H1 (cell line): Measurements from ENCODE around the gene KLF7. TPM values are rescaled to one million over a fixed set of nuclear protein-coding genes. Genes with fewer than 3 reads are reported as not detected.

Experiments used
- CTCF ChIA-PET: fragments of 300-600 bp; sonication (Branson Sonifier 250); formaldehyde crosslinking; loops from one replicate; lab custom pipeline; 2021; ENCODE audit not compliant: partially characterized antibody; lab: Charles Lee
- POLR2A ChIA-PET: fragments of 300-600 bp; sonication (Branson Sonifier 250); formaldehyde crosslinking; loops from one replicate; lab custom pipeline; 2021; ENCODE audit warnings: inconsistent platforms; ENCODE audit not compliant: partially characterized antibody; lab: Charles Lee
- DNase-seq, 2 experiments: peaks; one replicate each; pipeline versions ENCODE4 v3.0.0 to v3.0.0-alpha.2; 2010 to 2022; ENCODE audit warnings: low spot score in 2 of 2, low read depth in 1 of 2, mixed read lengths in 1 of 2
- FAIRE-seq: peaks from 2 replicates; lab custom pipeline; 2011; peaks lifted over from hg19 to GRCh38; lab: Jason Lieb, UNC
- H2AFZ ChIP-seq: 2 replicates; pipeline ENCODE4 v1.8.1; 2012; ENCODE audit warnings: low read length, inconsistent platforms
- H2AK5ac ChIP-seq: 2 replicates; pipeline ENCODE4 v1.6.1; 2013; ENCODE audit warnings: low read depth, low read length
- H2BK120ac ChIP-seq: replicated peaks from 2 replicates; pipeline ENCODE3; 2013; ENCODE audit warnings: low read depth, low read length, inconsistent platforms
- H2BK12ac ChIP-seq: 2 replicates; pipeline ENCODE4 v1.6.1; 2013; ENCODE audit warnings: low read depth, low read length
- H2BK15ac ChIP-seq: 2 replicates; pipeline ENCODE4 v1.6.1; 2013; ENCODE audit warnings: low read length
- H2BK20ac ChIP-seq: 2 replicates; pipeline ENCODE4 v1.6.1; 2013; ENCODE audit warnings: low read length
- H2BK5ac ChIP-seq: 2 replicates; pipeline ENCODE4 v1.6.1; 2013; ENCODE audit warnings: low read depth, low read length
- H3K14ac ChIP-seq: 2 replicates; pipeline ENCODE4 v1.6.1; 2013; ENCODE audit warnings: inconsistent platforms; ENCODE audit not compliant: insufficient read length
- H3K18ac ChIP-seq: 2 replicates; pipeline ENCODE4 v1.6.1; 2013; ENCODE audit warnings: low read length; ENCODE audit errors: extremely low read depth
- H3K23ac ChIP-seq: 2 replicates; pipeline ENCODE4 v1.6.1; 2013; ENCODE audit warnings: inconsistent platforms; ENCODE audit not compliant: insufficient read length
- H3K23me2 ChIP-seq: 2 replicates; pipeline ENCODE4 v1.6.1; 2013; ENCODE audit warnings: low read depth, low read length
- H3K27ac ChIP-seq: 2 replicates; pipeline ENCODE4 v1.6.1; 2011; ENCODE audit warnings: low read depth, low read length, inconsistent platforms
- H3K27me3 ChIP-seq, 4 experiments: replicated peaks in 1 of 4; 1 replicate in 1 of 4; 2 replicates in 3 of 4; pipeline versions ENCODE4 v1.6.1 to v1.8.1; 2011 to 2013; ENCODE audit warnings: low read length in 3 of 4, mild to moderate bottlenecking in 3 of 4, inconsistent platforms in 2 of 4, mixed read lengths in 2 of 4, moderate library complexity in 1 of 4; ENCODE audit not compliant: control insufficient read depth in 3 of 4, insufficient read depth in 3 of 4; ENCODE audit errors: extremely low read depth in 1 of 4
- H3K36me3 ChIP-seq, 4 experiments: 2 replicates each; pipeline versions ENCODE4 v1.6.1 to v1.8.1; 2011 to 2013; ENCODE audit warnings: mild to moderate bottlenecking in 4 of 4, low read length in 3 of 4, moderate library complexity in 2 of 4, control low read depth in 1 of 4, inconsistent platforms in 1 of 4; ENCODE audit not compliant: insufficient read depth in 4 of 4, control insufficient read depth in 2 of 4
- H3K4ac ChIP-seq: replicated peaks from 2 replicates; pipeline ENCODE3; 2013; ENCODE audit warnings: low read length, low read depth, mixed read lengths, inconsistent platforms; ENCODE audit not compliant: insufficient read length
- H3K4me1 ChIP-seq, 4 experiments: replicated peaks in 1 of 4; 1 replicate in 1 of 4; 2 replicates in 3 of 4; pipeline versions ENCODE4 v1.6.1 to v1.8.1; 2011 to 2013; ENCODE audit warnings: low read length in 3 of 4, inconsistent platforms in 2 of 4, mixed read lengths in 1 of 4; ENCODE audit not compliant: insufficient read depth in 4 of 4, control insufficient read depth in 3 of 4
- H3K4me2 ChIP-seq, 2 experiments: 2 replicates each; pipeline versions ENCODE4 v1.6.1 to v1.8.1; 2011 to 2013; ENCODE audit warnings: low read depth in 2 of 2, low read length in 2 of 2, control low read depth in 1 of 2, inconsistent platforms in 1 of 2, mild to moderate bottlenecking in 1 of 2; ENCODE audit not compliant: insufficient read depth in 1 of 2
- H3K4me3 ChIP-seq, 4 experiments: fragments of 200-600, 300-600 bp in 1 of 4; sonication (generic), shearing (Covaris generic), sonication (Bioruptor Twin) in 1 of 4; 2 replicates each; pipeline versions ENCODE4 v1.5.1 to v1.8.1; 2011 to 2016; ENCODE audit warnings: low read length in 4 of 4, low read depth in 3 of 4, control low read depth in 2 of 4, inconsistent platforms in 2 of 4, mild to moderate bottlenecking in 2 of 4, mixed read lengths in 1 of 4, moderate library complexity in 1 of 4; ENCODE audit not compliant: insufficient read depth in 2 of 4; ENCODE audit errors: extremely low read depth in 1 of 4
- H3K56ac ChIP-seq: replicated peaks from 2 replicates; pipeline ENCODE3; 2013; ENCODE audit warnings: low read depth, mild to moderate bottlenecking, mixed read lengths, low read length, inconsistent platforms; ENCODE audit not compliant: insufficient read length
- H3K79me1 ChIP-seq: 2 replicates; pipeline ENCODE4 v1.6.1; 2013; ENCODE audit warnings: low read depth, low read length, control low read depth
- H3K79me2 ChIP-seq, 2 experiments: 2 replicates each; pipeline versions ENCODE4 v1.6.1 to v1.8.1; 2012 to 2013; ENCODE audit warnings: low read length in 2 of 2, mild to moderate bottlenecking in 2 of 2, inconsistent platforms in 1 of 2; ENCODE audit not compliant: insufficient read depth in 2 of 2, control insufficient read depth in 1 of 2
- H3K9ac ChIP-seq, 4 experiments: replicated peaks in 1 of 4; 1 replicate in 1 of 4; 2 replicates in 3 of 4; pipeline versions ENCODE4 v1.6.1 to v1.8.1; 2011 to 2013; ENCODE audit warnings: low read depth in 3 of 4, low read length in 3 of 4, control low read depth in 2 of 4, mild to moderate bottlenecking in 2 of 4, moderate library complexity in 2 of 4, inconsistent platforms in 1 of 4; ENCODE audit errors: extremely low read depth in 1 of 4
- H3K9me3 ChIP-seq, 2 experiments: 2 replicates each; pipeline versions ENCODE4 v1.6.1 to v1.8.1; 2012 to 2013; ENCODE audit warnings: mild to moderate bottlenecking in 2 of 2, moderate library complexity in 2 of 2, control low read depth in 1 of 2, inconsistent platforms in 1 of 2, low read depth in 1 of 2, low read length in 1 of 2, mixed read lengths in 1 of 2; ENCODE audit not compliant: insufficient read depth in 2 of 2
- H4K20me1 ChIP-seq, 2 experiments: replicated peaks in 1 of 2; 2 replicates each; pipeline versions ENCODE3 to v1.8.1; 2011 to 2013; ENCODE audit warnings: inconsistent platforms in 2 of 2, low read length in 2 of 2, mild to moderate bottlenecking in 1 of 2; ENCODE audit not compliant: insufficient read depth in 2 of 2, control insufficient read depth in 1 of 2
- H4K5ac ChIP-seq: 2 replicates; pipeline ENCODE4 v1.6.1; 2013; ENCODE audit warnings: low read length, low read depth, mixed read lengths, inconsistent platforms; ENCODE audit not compliant: insufficient read length
- H4K8ac ChIP-seq: 2 replicates; pipeline ENCODE4 v1.8.0; 2013; ENCODE audit warnings: mild to moderate bottlenecking, moderate library complexity, low read length, inconsistent platforms; ENCODE audit not compliant: insufficient read depth; ENCODE audit errors: extremely low read depth
- H4K91ac ChIP-seq: replicated peaks from 2 replicates; pipeline ENCODE3; 2013; ENCODE audit warnings: low read length, mixed read lengths, inconsistent platforms; ENCODE audit not compliant: insufficient read length
- KDM4A ChIP-seq: IDR thresholded peaks from one replicate; pipeline ENCODE4 v1.7.1; 2012; ENCODE audit warnings: low read depth, mild to moderate bottlenecking, moderate library complexity, low read length, inconsistent platforms; ENCODE audit not compliant: severe bottlenecking
- SUZ12 ChIP-seq: fragments of 200-600 bp; sonication (generic); IDR thresholded peaks from 2 replicates; pipeline ENCODE4 v1.6.1; 2012; ENCODE audit warnings: mild to moderate bottlenecking, inconsistent platforms, low read length, moderate library complexity, mixed read lengths
- TBP ChIP-seq: IDR thresholded peaks from 2 replicates; pipeline ENCODE4 v1.6.1; 2011; ENCODE audit warnings: low read depth, low read length, improper control_type of control experiment
- WGBS, 2 experiments: shearing (Covaris generic) in 1 of 2; methylation state at CpG; one replicate each; pipeline versions ENCODE4 v1.1.6 to v1.1.7; 2013 to 2015; ENCODE audit warnings: low lambda C conversion rate in 2 of 2, mixed read lengths in 2 of 2, inconsistent platforms in 1 of 2, low coverage in 1 of 2, missing lambda C conversion rate in 1 of 2; ENCODE audit not compliant: insufficient replicate concordance in 2 of 2, insufficient coverage in 1 of 2, insufficient read length in 1 of 2; ENCODE audit errors: extremely low coverage in 1 of 2, missing lambda C conversion rate in 1 of 2; 5-methylcytosine and 5-hydroxymethylcytosine counted together
- polyA plus RNA-seq, 7 experiments: library from polyadenylated mRNA; depleted of rRNA in 3 of 7; stranded (reverse) in 5 of 7; unstranded in 2 of 7; fragments of >200 nt in 5 of 7; fragments of 200-250 nt in 2 of 7; gene quantifications; 1 replicate in 5 of 7; 2 replicates in 1 of 7; 4 replicates in 1 of 7; pipeline versions ENCODE4 v1.2.1 to v1.2.3, GENCODE V29; 2011 to 2013; ENCODE audit warnings: missing spikeins in 2 of 7, mixed read lengths in 2 of 7
- total RNA-seq: library from RNA; stranded (reverse); fragmentation: NEBNext Ultra II Directional; extraction: Animal tissue kit (Norgen Biotek cat#: 25700); gene quantifications from 2 replicates; pipeline ENCODE4 v1.2.1, GENCODE V29; 2021

The KLF7 gene
- total and polyA plus RNA-seq, 2 of the 8 experiments (the other 6 are each of a cell fraction or from before 2014, with no cell fraction given): 9.6 to 23.3 TPM

DNA sequence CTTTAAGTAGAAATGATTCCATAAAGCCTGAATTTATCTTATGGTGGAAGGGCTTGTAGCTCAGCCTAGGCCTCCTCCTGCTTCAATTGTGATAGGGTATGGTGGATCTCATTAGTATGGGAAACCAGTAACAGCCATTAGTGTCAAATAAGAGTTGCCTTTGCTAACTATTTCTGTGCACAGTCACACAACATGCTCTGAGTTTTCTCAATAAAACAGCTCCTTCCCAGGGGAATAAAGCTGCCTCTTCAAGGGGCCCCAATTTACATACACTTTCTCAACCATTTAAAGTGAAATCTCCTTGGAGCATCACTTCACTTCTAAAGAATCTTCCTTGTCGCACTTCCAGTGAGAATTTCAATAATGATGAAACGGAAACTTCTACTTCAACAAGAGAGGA lies 53.4 kb downstream of the KLF7 start:
- H3K18ac ChIP-seq: no peak overlapping the region
- H3K4me1 ChIP-seq: no peaks in the 10 kb centered on the region; a peak in 1 of 7 replicates
- no peak overlapping the region for H3K4me3 ChIP-seq
- H2BK15ac ChIP-seq: no peak overlapping the region
- H3K79me1 ChIP-seq: no peaks in the 10 kb centered on the region
- no peak overlapping the region for H2BK5ac ChIP-seq
- no peak overlapping the region for H2AFZ ChIP-seq
- WGBS, 2 experiments: 50% methylated on average over 2 of the region's 2 CpGs; no CpG with 5 or more reads in 1 of the 2 experiments
- no peak overlapping the region for H4K91ac ChIP-seq
- no peak overlapping the region for H3K27ac ChIP-seq
- no peak overlapping the region for H3K14ac ChIP-seq
- H3K9ac ChIP-seq: no peak overlapping the region
- CTCF ChIA-PET: interaction anchor here (1.1 to 1.2 kb wide), 3 partner anchors 10 to 360 kb away, joined by 3 read pairs; no protein-coding TSS in a partner anchor
- no peaks in the 10 kb centered on the region for H4K20me1 ChIP-seq
- H2BK12ac ChIP-seq: no peak overlapping the region
- H2BK20ac ChIP-seq: no peak overlapping the region
- POLR2A ChIA-PET: interaction anchor here (1.0 kb wide), 1 partner anchor 21 kb away, joined by 3 read pairs; no protein-coding TSS in a partner anchor
- FAIRE-seq (no peak), DNase-seq (no peak)
- H3K79me2 ChIP-seq: peaks cover 0 to 4% of the 10 kb centered on the region in 2 experiments; a peak in 1 of 4 replicates
- no peak overlapping the region for H4K5ac ChIP-seq
- H3K23ac ChIP-seq: no peak overlapping the region
- no peak overlapping the region for H4K8ac ChIP-seq
- no peak overlapping the region for H2BK120ac ChIP-seq
- H3K27me3 ChIP-seq: no peaks in the 10 kb centered on the region
- H3K4me2 ChIP-seq: no peak overlapping the region
- no peaks in the 10 kb centered on the region for H3K23me2 ChIP-seq
- H3K36me3 ChIP-seq: no peaks in the 10 kb centered on the region
- H3K4ac ChIP-seq: no peak overlapping the region
- no peak overlapping the region for H2AK5ac ChIP-seq
- no peak overlapping the region for H3K56ac ChIP-seq
- no peaks in the 10 kb centered on the region for H3K9me3 ChIP-seq
- TF ChIP-seq TBP (no peak), KDM4A (no peak), SUZ12 (no peak)
